COR-L47 (cell line): ENCODE measurements around the gene GNPNAT1.
"Not testable (repeated sequence)": the region's sequence is repeated elsewhere in the genome, so short reads cannot be mapped to it uniquely, and the experiment has no call there.

Experiments
- DNase-seq: peaks from one replicate; lab custom pipeline; 2025; lab: John Stamatoyannopoulos, UW

The GNPNAT1 gene

DNA sequence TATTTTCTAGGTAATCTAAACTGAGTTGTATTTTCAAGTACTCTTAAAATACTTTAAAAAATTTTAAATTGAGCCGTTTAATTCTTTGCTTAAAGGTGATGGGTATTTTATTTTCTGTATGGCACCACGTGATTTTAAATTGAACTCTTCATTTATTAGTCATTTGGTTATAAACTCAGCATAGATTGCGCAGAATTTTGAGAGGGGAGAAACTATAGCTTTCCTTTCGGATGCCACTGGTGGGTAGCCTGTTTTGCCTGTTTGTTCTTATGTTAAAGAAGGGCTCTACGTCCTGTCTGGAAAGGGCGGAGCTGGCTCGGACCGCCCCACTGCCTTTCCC lies 61.9 kb downstream of the GNPNAT1 start:
- DNase-seq: no peak

DNA sequence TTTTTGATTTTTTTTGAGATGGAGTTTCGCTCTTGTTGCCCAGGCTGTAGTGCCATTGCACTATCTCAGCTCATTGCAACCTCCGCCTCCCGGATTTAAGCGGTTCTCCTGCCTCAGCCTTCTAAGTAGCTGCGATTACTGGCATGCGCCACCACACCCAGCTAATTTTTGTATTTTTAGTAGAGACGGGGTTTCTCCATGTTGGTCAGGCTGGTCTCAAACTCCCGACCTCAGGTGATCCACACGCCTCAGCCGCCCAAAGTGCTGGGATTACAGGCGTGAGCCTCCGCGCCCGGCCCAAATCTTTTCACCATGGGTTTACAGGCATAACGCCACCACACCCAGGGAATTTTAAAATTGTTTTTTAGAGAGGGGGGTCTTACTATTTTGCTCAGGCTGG lies 62.4 kb downstream of the GNPNAT1 start:
- not testable (repeated sequence) for DNase-seq

DNA sequence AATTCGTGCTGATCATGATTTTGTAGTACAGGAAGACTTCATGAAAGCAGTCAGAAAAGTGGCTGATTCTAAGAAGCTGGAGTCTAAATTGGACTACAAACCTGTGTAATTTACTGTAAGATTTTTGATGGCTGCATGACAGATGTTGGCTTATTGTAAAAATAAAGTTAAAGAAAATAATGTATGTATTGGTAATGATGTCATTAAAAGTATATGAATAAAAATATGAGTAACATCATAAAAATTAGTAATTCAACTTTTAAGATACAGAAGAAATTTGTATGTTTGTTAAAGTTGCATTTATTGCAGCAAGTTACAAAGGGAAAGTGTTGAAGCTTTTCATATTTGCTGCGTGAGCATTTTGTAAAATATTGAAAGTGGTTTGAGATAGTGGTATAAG lies 63.9 kb downstream of the GNPNAT1 start:
- DNase-seq: not testable (repeated sequence)
